ENCODE data around the gene EIF2S1.

Gene EIF2S1

GRCh38 chr14:67418401-67419191 is 58.5 kb downstream of the EIF2S1 start:
- Histone ChIP-seq H3K4me1 (ENCODE audit: control insufficient read depth in 5 of 5, insufficient read depth in 5 of 5, low read length in 5 of 5) (peaks cover 0 to 8% (median 0%) of the 10 kb centered on the region in 5 donors), H3K36me3 (ENCODE audit: control insufficient read depth in 5 of 5, insufficient read depth in 5 of 5, low read length in 5 of 5) (no peaks in the 10 kb centered on the region), H3K9ac (ENCODE audit: low read length in 5 of 5) (no peak overlapping the region), H3K9me3 (ENCODE audit: control insufficient read depth in 5 of 5, low read length in 5 of 5) (no peaks in the 10 kb centered on the region), H3K4me3 (ENCODE audit: low read depth in 1 of 5, low read length in 5 of 5) (no peak overlapping the region), H3K27me3 (ENCODE audit: control insufficient read depth in 5 of 5, insufficient read depth in 4 of 5, low read length in 5 of 5) (peaks cover 0 to 4% (median 1%) of the 10 kb centered on the region in 5 donors), H3K27ac (ENCODE audit: low read depth, low read length) (no peak overlapping the region)

- no peaks in the 10 kb centered on the region for H3K36me3 ChIP-seq (ENCODE audit: control insufficient read depth in 5 of 5, insufficient read depth in 5 of 5, low read length in 5 of 5)
- H3K9ac ChIP-seq (ENCODE audit: low read length in 5 of 5), result no peak overlapping the region
Measured at GRCh38 chr14:67420102-67420739, 60.1 kb downstream of the EIF2S1 start.

GRCh38 chr14:67421356-67422224 is 61.5 kb downstream of the EIF2S1 start:
- Histone ChIP-seq H3K27ac (ENCODE audit: low read depth, low read length) (no peak overlapping the region), H3K27me3 (ENCODE audit: control insufficient read depth in 5 of 5, insufficient read depth in 4 of 5, low read length in 5 of 5) (peaks cover 3 to 14% (median 5%) of the 10 kb centered on the region in 5 donors), H3K36me3 (ENCODE audit: control insufficient read depth in 5 of 5, insufficient read depth in 5 of 5, low read length in 5 of 5) (no peaks in the 10 kb centered on the region), H3K9me3 (ENCODE audit: control insufficient read depth in 5 of 5, low read length in 5 of 5) (no peaks in the 10 kb centered on the region), H3K4me3 (ENCODE audit: low read depth in 1 of 5, low read length in 5 of 5) (no peak overlapping the region), H3K9ac (ENCODE audit: low read length in 5 of 5) (no peak overlapping the region), H3K4me1 (ENCODE audit: control insufficient read depth in 5 of 5, insufficient read depth in 5 of 5, low read length in 5 of 5) (peaks cover 0 to 5% (median 0%) of the 10 kb centered on the region in 5 donors)

More at GRCh38 chr14:67420102-67420739, 60.1 kb downstream of the EIF2S1 start:
- no peak overlapping the region for H3K27ac ChIP-seq (ENCODE audit: low read depth, low read length)
- peaks cover 0 to 5% (median 0%) of the 10 kb centered on the region in 5 donors for H3K4me1 ChIP-seq (ENCODE audit: control insufficient read depth in 5 of 5, insufficient read depth in 5 of 5, low read length in 5 of 5)
- peaks cover 0 to 7% (median 5%) of the 10 kb centered on the region in 5 donors for H3K27me3 ChIP-seq (ENCODE audit: control insufficient read depth in 5 of 5, insufficient read depth in 4 of 5, low read length in 5 of 5)
- H3K4me3 ChIP-seq (ENCODE audit: low read depth in 1 of 5, low read length in 5 of 5), result no peak overlapping the region
- no peaks in the 10 kb centered on the region for H3K9me3 ChIP-seq (ENCODE audit: control insufficient read depth in 5 of 5, low read length in 5 of 5)

GRCh38 chr14:67423424-67423823 is 63.3 kb downstream of the EIF2S1 start:
- no peaks in the 10 kb centered on the region for H3K9me3 ChIP-seq (ENCODE audit: control insufficient read depth in 5 of 5, low read length in 5 of 5)
- H3K4me1 ChIP-seq (ENCODE audit: control insufficient read depth in 5 of 5, insufficient read depth in 5 of 5, low read length in 5 of 5), result peaks cover 0 to 9% (median 0%) of the 10 kb centered on the region in 5 donors
- H3K9ac ChIP-seq (ENCODE audit: low read length in 5 of 5), result no peak overlapping the region

GRCh38 chr14:67424539-67424938 is 64.4 kb downstream of the EIF2S1 start:
- H3K27ac ChIP-seq (ENCODE audit: low read depth, low read length), result no peak overlapping the region
- peaks cover 0 to 9% (median 0%) of the 10 kb centered on the region in 5 donors for H3K4me1 ChIP-seq (ENCODE audit: control insufficient read depth in 5 of 5, insufficient read depth in 5 of 5, low read length in 5 of 5)
- no peak overlapping the region for H3K4me3 ChIP-seq (ENCODE audit: low read depth in 1 of 5, low read length in 5 of 5)
- H3K9me3 ChIP-seq (ENCODE audit: control insufficient read depth in 5 of 5, low read length in 5 of 5), result no peaks in the 10 kb centered on the region
- no peak overlapping the region for H3K9ac ChIP-seq (ENCODE audit: low read length in 5 of 5)
- H3K27me3 ChIP-seq (ENCODE audit: control insufficient read depth in 5 of 5, insufficient read depth in 4 of 5, low read length in 5 of 5), result peaks cover 3 to 14% (median 5%) of the 10 kb centered on the region in 5 donors
- no peaks in the 10 kb centered on the region for H3K36me3 ChIP-seq (ENCODE audit: control insufficient read depth in 5 of 5, insufficient read depth in 5 of 5, low read length in 5 of 5)

More at GRCh38 chr14:67423424-67423823, 63.3 kb downstream of the EIF2S1 start:
- Histone ChIP-seq H3K27ac (ENCODE audit: low read depth, low read length) (no peak overlapping the region), H3K4me3 (ENCODE audit: low read depth in 1 of 5, low read length in 5 of 5) (no peak overlapping the region), H3K36me3 (ENCODE audit: control insufficient read depth in 5 of 5, insufficient read depth in 5 of 5, low read length in 5 of 5) (no peaks in the 10 kb centered on the region), H3K27me3 (ENCODE audit: control insufficient read depth in 5 of 5, insufficient read depth in 4 of 5, low read length in 5 of 5) (peaks cover 3 to 14% (median 5%) of the 10 kb centered on the region in 5 donors)

- Histone ChIP-seq H3K9ac (ENCODE audit: low read length in 5 of 5) (no peak overlapping the region), H3K27ac (ENCODE audit: low read depth, low read length) (no peak overlapping the region), H3K36me3 (ENCODE audit: control insufficient read depth in 5 of 5, insufficient read depth in 5 of 5, low read length in 5 of 5) (no peaks in the 10 kb centered on the region), H3K27me3 (ENCODE audit: control insufficient read depth in 5 of 5, insufficient read depth in 4 of 5, low read length in 5 of 5) (peaks cover 2 to 14% (median 3%) of the 10 kb centered on the region in 5 donors), H3K4me1 (ENCODE audit: control insufficient read depth in 5 of 5, insufficient read depth in 5 of 5, low read length in 5 of 5) (peaks cover 0 to 9% (median 0%) of the 10 kb centered on the region in 5 donors), H3K9me3 (ENCODE audit: control insufficient read depth in 5 of 5, low read length in 5 of 5) (no peaks in the 10 kb centered on the region), H3K4me3 (ENCODE audit: low read depth in 1 of 5, low read length in 5 of 5) (no peak overlapping the region)
Measured at GRCh38 chr14:67425608-67426007, 65.5 kb downstream of the EIF2S1 start.

- Histone ChIP-seq H3K4me3 (ENCODE audit: low read depth in 1 of 5, low read length in 5 of 5) (no peak overlapping the region), H3K27me3 (ENCODE audit: control insufficient read depth in 5 of 5, insufficient read depth in 4 of 5, low read length in 5 of 5) (peaks cover 2 to 14% (median 3%) of the 10 kb centered on the region in 5 donors), H3K9me3 (ENCODE audit: control insufficient read depth in 5 of 5, low read length in 5 of 5) (no peaks in the 10 kb centered on the region), H3K9ac (ENCODE audit: low read length in 5 of 5) (no peak overlapping the region), H3K4me1 (ENCODE audit: control insufficient read depth in 5 of 5, insufficient read depth in 5 of 5, low read length in 5 of 5) (peaks cover 0 to 9% (median 0%) of the 10 kb centered on the region in 5 donors), H3K36me3 (ENCODE audit: control insufficient read depth in 5 of 5, insufficient read depth in 5 of 5, low read length in 5 of 5) (no peaks in the 10 kb centered on the region), H3K27ac (ENCODE audit: low read depth, low read length) (no peak overlapping the region)
Measured at GRCh38 chr14:67426161-67426560, 66.0 kb downstream of the EIF2S1 start.

GRCh38 chr14:67426983-67427606 is 67.0 kb downstream of the EIF2S1 start:
- peaks cover 0 to 11% (median 0%) of the 10 kb centered on the region in 5 donors for H3K4me1 ChIP-seq (ENCODE audit: control insufficient read depth in 5 of 5, insufficient read depth in 5 of 5, low read length in 5 of 5)
- H3K9me3 ChIP-seq (ENCODE audit: control insufficient read depth in 5 of 5, low read length in 5 of 5), result no peaks in the 10 kb centered on the region
- H3K36me3 ChIP-seq (ENCODE audit: control insufficient read depth in 5 of 5, insufficient read depth in 5 of 5, low read length in 5 of 5), result no peaks in the 10 kb centered on the region
- peaks cover 2 to 14% (median 3%) of the 10 kb centered on the region in 5 donors for H3K27me3 ChIP-seq (ENCODE audit: control insufficient read depth in 5 of 5, insufficient read depth in 4 of 5, low read length in 5 of 5)
- H3K4me3 ChIP-seq (ENCODE audit: low read depth in 1 of 5, low read length in 5 of 5), result no peak overlapping the region
- no peak overlapping the region for H3K27ac ChIP-seq (ENCODE audit: low read depth, low read length)
- H3K9ac ChIP-seq (ENCODE audit: low read length in 5 of 5), result peak overlapping the region in 1 of 5 donors; percentile 22

- peaks cover 0 to 15% (median 0%) of the 10 kb centered on the region in 5 donors for H3K4me1 ChIP-seq (ENCODE audit: control insufficient read depth in 5 of 5, insufficient read depth in 5 of 5, low read length in 5 of 5)
- peaks cover 2 to 14% (median 3%) of the 10 kb centered on the region in 5 donors for H3K27me3 ChIP-seq (ENCODE audit: control insufficient read depth in 5 of 5, insufficient read depth in 4 of 5, low read length in 5 of 5)
- no peaks in the 10 kb centered on the region for H3K9me3 ChIP-seq (ENCODE audit: control insufficient read depth in 5 of 5, low read length in 5 of 5)
- no peak overlapping the region for H3K9ac ChIP-seq (ENCODE audit: low read length in 5 of 5)
- H3K36me3 ChIP-seq (ENCODE audit: control insufficient read depth in 5 of 5, insufficient read depth in 5 of 5, low read length in 5 of 5), result no peaks in the 10 kb centered on the region
- H3K4me3 ChIP-seq (ENCODE audit: low read depth in 1 of 5, low read length in 5 of 5), result no peak overlapping the region
- H3K27ac ChIP-seq (ENCODE audit: low read depth, low read length), result no peak overlapping the region
Measured at GRCh38 chr14:67428501-67429031, 68.4 kb downstream of the EIF2S1 start.

Data from subcutaneous abdominal adipose tissue (tissue), 5 donors.